Activated B cell treated with CpG ODN at 0.5 μM for 24 hours (primary cell): ENCODE measurements around the gene OCA2. TPM values are rescaled to one million over a fixed set of nuclear protein-coding genes. Genes with fewer than 3 reads are reported as not detected.

Experiments
- ATAC-seq: fragments of 200-7000 bp; cut with Tn5 transposase; one replicate; pipeline ENCODE4 v1.10.0; 2021; ENCODE audit warnings: low read depth, mild to moderate bottlenecking, moderate library complexity
- CTCF ChIA-PET: fragments of 350-600 bp; sonication (Branson Sonifier 250); formaldehyde crosslinking; loops from one replicate; lab custom pipeline; 2021; ENCODE audit warnings: antibody characterized with exemption; lab: Charles Lee
- POLR2A ChIA-PET: fragments of 350-600 bp; sonication (Branson Sonifier 250); formaldehyde crosslinking; loops from one replicate; lab custom pipeline; 2021; ENCODE audit warnings: antibody characterized with exemption; lab: Charles Lee
- DNase-seq: peaks from one replicate; pipeline ENCODE4 v3.0.0; 2022
- H3K27ac Mint-ChIP-seq: one replicate; pipeline ENCODE4 v1.8.0; 2020; ENCODE audit warnings: mixed read lengths
- H3K27me3 Mint-ChIP-seq: one replicate; pipeline ENCODE4 v1.8.0; 2021; ENCODE audit warnings: mixed read lengths
- H3K36me3 Mint-ChIP-seq: one replicate; pipeline ENCODE4 v1.8.0; 2021; ENCODE audit warnings: low read depth, mixed read lengths
- H3K4me1 Mint-ChIP-seq: one replicate; pipeline ENCODE4 v1.8.0; 2021; ENCODE audit warnings: mixed read lengths
- H3K4me3 Mint-ChIP-seq: one replicate; pipeline ENCODE4 v1.8.0; 2020; ENCODE audit warnings: mild to moderate bottlenecking, mixed read lengths
- H3K9me3 Mint-ChIP-seq: one replicate; pipeline ENCODE4 v1.8.0; 2020; ENCODE audit warnings: mixed read lengths
- intact Hi-C: fragments of 100-400 bp; cut with micrococcal nuclease; formaldehyde crosslinking; loops from one replicate; pipeline ENCODE4 v1.15.1; 2024
- total RNA-seq: library from RNA; stranded (reverse); gene quantifications from 2 replicates; pipeline ENCODE4 v1.2.3, GENCODE V29; 2022
- TF ChIP-seq, protein P1 (sequence below): fragments of 200-600 bp; IDR thresholded peaks from one replicate; pipeline ENCODE4 v1.8.0; 2022; ENCODE audit warnings: antibody characterized with exemption, mild to moderate bottlenecking

OCA2 gene
- total RNA-seq, 1 donor from 2014 or later = not detected

DNA sequence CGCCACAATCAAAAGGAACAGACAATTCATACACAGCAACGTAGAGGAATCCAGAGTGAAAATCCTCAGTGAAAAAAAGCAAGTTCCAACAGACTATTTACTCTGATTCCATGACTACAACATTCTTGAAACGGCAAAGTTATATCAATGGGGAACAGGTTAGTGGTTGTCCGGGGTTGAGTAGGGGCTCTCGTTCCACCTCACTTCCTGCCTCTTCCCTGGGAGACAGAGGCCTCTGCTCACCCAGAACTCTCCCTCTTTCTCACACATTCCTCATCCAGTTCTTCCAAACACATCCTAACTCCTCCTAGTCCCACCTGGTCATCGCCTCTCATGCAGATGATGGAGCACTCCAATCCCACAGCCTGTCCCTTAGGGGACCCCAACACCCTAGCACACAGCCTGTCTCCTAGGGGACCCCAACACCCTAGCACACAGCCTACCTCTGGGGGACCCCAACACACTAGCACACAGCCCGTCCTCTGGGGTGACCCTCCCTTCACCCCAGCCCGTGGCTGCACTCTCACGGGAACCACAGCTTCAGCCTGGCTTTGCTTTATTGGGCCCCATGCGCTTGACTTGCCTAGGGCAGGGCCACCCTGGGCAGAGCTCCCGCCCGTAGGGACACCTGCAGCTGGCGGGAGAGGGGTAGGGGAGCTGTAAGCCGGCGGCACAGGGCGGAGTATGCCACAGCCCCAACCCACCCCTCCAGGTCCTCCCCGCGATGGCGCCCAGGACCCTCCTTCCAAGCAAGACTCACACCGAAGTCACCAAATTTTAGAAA, 5.2 kb downstream of the OCA2 start:
- Mint-ChIP-seq H3K4me3 (peak overlapping the region; percentile 2), H3K27ac (no peak overlapping the region), H3K9me3 (peaks cover 20% of the 10 kb centered on the region), H3K36me3 (peaks cover 3% of the 10 kb centered on the region), H3K4me1 (peaks cover 37% of the 10 kb centered on the region), H3K27me3 (peaks cover 59% of the 10 kb centered on the region)
- CTCF ChIA-PET = no interaction called here
- intact Hi-C loops = no loop called here
- POLR2A ChIA-PET = no interaction called here
- TF ChIP-seq, protein P1, sequence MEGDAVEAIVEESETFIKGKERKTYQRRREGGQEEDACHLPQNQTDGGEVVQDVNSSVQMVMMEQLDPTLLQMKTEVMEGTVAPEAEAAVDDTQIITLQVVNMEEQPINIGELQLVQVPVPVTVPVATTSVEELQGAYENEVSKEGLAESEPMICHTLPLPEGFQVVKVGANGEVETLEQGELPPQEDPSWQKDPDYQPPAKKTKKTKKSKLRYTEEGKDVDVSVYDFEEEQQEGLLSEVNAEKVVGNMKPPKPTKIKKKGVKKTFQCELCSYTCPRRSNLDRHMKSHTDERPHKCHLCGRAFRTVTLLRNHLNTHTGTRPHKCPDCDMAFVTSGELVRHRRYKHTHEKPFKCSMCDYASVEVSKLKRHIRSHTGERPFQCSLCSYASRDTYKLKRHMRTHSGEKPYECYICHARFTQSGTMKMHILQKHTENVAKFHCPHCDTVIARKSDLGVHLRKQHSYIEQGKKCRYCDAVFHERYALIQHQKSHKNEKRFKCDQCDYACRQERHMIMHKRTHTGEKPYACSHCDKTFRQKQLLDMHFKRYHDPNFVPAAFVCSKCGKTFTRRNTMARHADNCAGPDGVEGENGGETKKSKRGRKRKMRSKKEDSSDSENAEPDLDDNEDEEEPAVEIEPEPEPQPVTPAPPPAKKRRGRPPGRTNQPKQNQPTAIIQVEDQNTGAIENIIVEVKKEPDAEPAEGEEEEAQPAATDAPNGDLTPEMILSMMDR = no peak
- no peak for DNase-seq
- ATAC-seq = no peak

DNA sequence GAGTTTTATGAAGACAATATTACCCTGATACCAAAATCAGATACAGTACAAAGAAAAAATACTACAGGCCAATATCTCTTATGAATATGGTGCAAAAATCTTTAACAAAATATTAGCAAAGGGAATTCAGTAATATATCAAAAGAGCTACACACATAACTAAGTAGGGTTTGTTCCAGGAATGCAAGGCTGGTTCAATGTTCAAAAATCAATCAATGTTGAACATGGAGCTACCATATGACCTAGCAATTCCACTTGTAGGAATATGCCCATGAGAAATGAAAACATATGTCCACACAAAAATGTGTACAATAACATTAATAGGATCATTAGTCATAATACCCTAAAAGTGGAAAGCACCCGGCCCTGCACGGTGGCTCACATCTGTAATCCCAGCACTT, 7.8 kb downstream of the OCA2 start:
- no peak overlapping the region for H3K4me3 Mint-ChIP-seq
- peaks cover 5% of the 10 kb centered on the region for H3K36me3 Mint-ChIP-seq
- ChIA-PET CTCF (interaction anchor here (0.9 kb wide), 1 partner anchor 35 kb away, joined by 3 read pairs; no protein-coding TSS in a partner anchor), POLR2A (no interaction called here)
- H3K4me1 Mint-ChIP-seq = peaks cover 29% of the 10 kb centered on the region
- intact Hi-C loops = no loop called here
- TF ChIP-seq, protein P1 = no peak
- H3K27ac Mint-ChIP-seq = no peak overlapping the region
- peaks cover 55% of the 10 kb centered on the region for H3K27me3 Mint-ChIP-seq
- no peak for DNase-seq
- no peak for ATAC-seq
- H3K9me3 Mint-ChIP-seq = peaks cover 24% of the 10 kb centered on the region

DNA sequence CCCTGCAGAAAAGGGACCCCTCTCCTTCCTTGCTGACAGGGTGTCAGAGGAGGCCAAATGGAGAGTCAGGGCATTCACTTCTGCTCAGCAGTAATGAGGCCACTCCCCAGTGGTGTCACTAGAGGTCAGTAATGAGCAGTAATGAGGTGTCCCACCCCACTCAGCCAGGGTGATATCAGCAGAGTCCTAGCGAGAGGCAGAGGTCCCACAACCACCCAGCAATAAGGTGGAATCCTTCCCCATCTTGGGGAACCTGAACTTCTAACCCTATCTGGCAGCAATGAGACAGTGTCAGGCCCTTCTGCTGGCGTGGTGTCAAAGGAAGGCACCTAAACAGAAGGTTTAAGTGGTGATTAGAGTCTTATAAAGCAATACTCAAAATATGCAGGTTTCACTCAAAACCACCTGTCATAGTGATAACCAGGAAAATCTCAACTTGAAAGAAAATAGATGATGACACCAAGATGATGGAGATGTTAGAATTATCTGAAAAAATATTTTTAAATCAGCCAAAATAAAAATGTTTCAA, 12.9 kb downstream of the OCA2 start:
- Mint-ChIP-seq H3K4me3 (no peak overlapping the region), H3K27ac (no peak overlapping the region)
- TF ChIP-seq, protein P1 = no peak

DNA sequence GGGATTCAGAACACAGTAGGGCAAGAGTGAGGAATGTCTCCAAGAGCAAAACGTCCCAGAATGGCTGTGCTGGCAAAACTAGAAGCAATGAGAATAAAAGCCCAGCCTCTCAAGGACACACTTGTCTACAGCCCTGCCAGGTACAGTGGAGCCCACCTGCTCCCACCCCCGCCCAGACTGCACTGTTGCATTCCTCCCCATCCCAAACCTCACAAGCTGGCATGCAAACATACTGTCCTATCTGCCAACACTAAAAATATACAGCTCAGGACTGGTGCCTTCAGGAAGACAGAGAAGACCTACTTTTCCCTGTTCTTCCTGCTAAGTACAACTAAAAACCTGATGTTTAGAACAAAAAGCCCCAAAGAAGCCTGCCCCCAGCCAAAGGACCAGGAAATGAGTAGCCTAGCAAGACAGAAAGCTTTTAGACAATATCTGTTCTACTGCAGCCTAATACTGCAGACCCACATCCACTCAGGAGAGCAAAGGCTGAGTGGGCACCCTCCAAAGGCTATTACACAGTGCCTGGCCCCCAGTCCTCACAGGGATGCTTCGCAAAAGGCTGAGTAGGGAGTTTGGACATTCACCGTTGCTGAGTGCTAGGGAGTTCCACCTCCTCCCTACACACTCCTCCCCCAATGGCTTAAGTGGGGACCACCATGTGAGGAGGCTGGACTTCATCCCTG, 13.5 kb downstream of the OCA2 start:
- TF ChIP-seq, protein P1 = no peak
- ChIA-PET CTCF (interaction anchor here (1.1 to 1.3 kb wide), 2 partner anchors 11 to 41 kb away, joined by 5 to 6 read pairs; no protein-coding TSS in a partner anchor), POLR2A (no interaction called here)
- ATAC-seq = no peak
- Mint-ChIP-seq H3K9me3 (peaks cover 21% of the 10 kb centered on the region), H3K4me3 (no peak overlapping the region), H3K27ac (no peak overlapping the region), H3K4me1 (peaks cover 12% of the 10 kb centered on the region), H3K36me3 (peaks cover 4% of the 10 kb centered on the region), H3K27me3 (peaks cover 34% of the 10 kb centered on the region)
- no peak for DNase-seq
- intact Hi-C loops = loop anchor here (1.0 kb wide), 2 partner anchors 10 to 38 kb away; no protein-coding TSS in a partner anchor

More for the DNA sequence above, 12.9 kb downstream of the OCA2 start:
- CTCF ChIA-PET = no interaction called here
- H3K4me1 Mint-ChIP-seq = peaks cover 12% of the 10 kb centered on the region
- POLR2A ChIA-PET = no interaction called here
- H3K27me3 Mint-ChIP-seq = peaks cover 38% of the 10 kb centered on the region
- ATAC-seq = peak; percentile 100
- H3K9me3 Mint-ChIP-seq = peaks cover 25% of the 10 kb centered on the region
- H3K36me3 Mint-ChIP-seq = peaks cover 5% of the 10 kb centered on the region
- intact Hi-C loops = loop anchor here (1.0 kb wide), 2 partner anchors 9 to 37 kb away; no protein-coding TSS in a partner anchor
- DNase-seq = no peak

DNA sequence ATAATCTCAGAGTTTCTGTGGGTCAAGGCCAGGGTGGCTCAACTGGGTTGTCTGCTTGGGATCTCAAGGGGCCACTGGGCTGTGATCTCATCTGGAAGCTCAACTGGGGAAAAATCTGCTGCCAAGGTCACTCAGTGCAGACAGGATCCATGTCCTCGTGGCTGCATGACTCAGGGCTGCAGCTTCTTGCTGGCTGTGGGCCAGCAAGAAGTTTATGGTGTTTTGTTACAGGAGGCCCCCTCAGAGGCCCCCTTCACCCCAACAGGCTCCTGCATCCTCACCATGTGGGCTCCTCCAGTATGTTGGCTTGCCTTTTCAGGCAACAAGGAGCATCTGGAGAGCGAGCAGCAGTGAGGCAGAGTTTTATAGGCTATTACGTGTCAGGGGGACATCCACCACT, 14.6 kb downstream of the OCA2 start:
- Mint-ChIP-seq H3K27me3 (peaks cover 26% of the 10 kb centered on the region), H3K36me3 (peaks cover 4% of the 10 kb centered on the region), H3K4me3 (no peak overlapping the region), H3K9me3 (peaks cover 12% of the 10 kb centered on the region), H3K4me1 (peaks cover 12% of the 10 kb centered on the region), H3K27ac (no peak overlapping the region)
- DNase-seq = no peak
- CTCF ChIA-PET = interaction anchor here (1.1 to 1.3 kb wide), 2 partner anchors 12 to 42 kb away, joined by 5 to 6 read pairs; no protein-coding TSS in a partner anchor
- intact Hi-C loops = no loop called here
- POLR2A ChIA-PET = no interaction called here
- no peak for ATAC-seq
- TF ChIP-seq, protein P1 = no peak
